K562 (cell line): ENCODE data around the gene TMEM245. TPM values are rescaled to one million over a fixed set of nuclear protein-coding genes. Genes with fewer than 3 reads are reported as not detected.

Experiments
- BDP1 ChIP-seq: IDR thresholded peaks from 3 replicates; pipeline ENCODE4 v1.6.1; 2011; ENCODE audit not compliant: insufficient read length, insufficient read depth
- CBX2 ChIP-seq: fragments of 200-600 bp; sonication (generic); IDR thresholded peaks from one replicate; pipeline ENCODE4 v1.6.1; 2012; ENCODE audit warnings: mild to moderate bottlenecking, low read length, inconsistent platforms; ENCODE audit not compliant: insufficient read depth, poor library complexity, severe bottlenecking
- CHD2 ChIP-seq: IDR thresholded peaks from 2 replicates; pipeline ENCODE4 v1.6.1; 2011; ENCODE audit warnings: low read depth, low read length
- EGR1 ChIP-seq: fragments of 450-650 bp; conservative IDR thresholded peaks from 2 replicates; pipeline ENCODE4 v1.6.1; 2017; ENCODE audit warnings: mild to moderate bottlenecking
- FOXJ2 ChIP-seq: fragments of 200-800 bp; sonication (Bioruptor generic); IDR thresholded peaks from 2 replicates; pipeline ENCODE4 v1.6.1; 2016; ENCODE audit warnings: missing genetic modification characterization, missing compliant biosample characterization
- HMGXB4 ChIP-seq: sonication (generic); formaldehyde crosslinking; IDR thresholded peaks from 2 replicates; pipeline ENCODE4 v1.8.1; 2023; ENCODE audit warnings: mild to moderate bottlenecking, missing genetic modification reagents
- KAT7 ChIP-seq: sonication (generic); formaldehyde crosslinking; IDR thresholded peaks from 2 replicates; pipeline ENCODE4 v1.8.0; 2022; ENCODE audit warnings: missing genetic modification reagents, mild to moderate bottlenecking, borderline replicate concordance
- KDM5B ChIP-seq: fragments of 200-600 bp; sonication (generic); IDR thresholded peaks from 2 replicates; pipeline ENCODE4 v1.6.1; 2012; ENCODE audit warnings: low read depth, mild to moderate bottlenecking, moderate library complexity, low read length, control low read depth, inconsistent platforms; ENCODE audit not compliant: insufficient replicate concordance
- NCOA1 ChIP-seq: fragments of 450-650 bp; IDR thresholded peaks from 2 replicates; pipeline ENCODE4 v1.6.1; 2016; ENCODE audit warnings: low read depth
- SIX5 ChIP-seq, 2 experiments: IDR thresholded peaks; 2 replicates each; pipeline ENCODE4 v1.6.1; 2011; ENCODE audit warnings: low read length in 2 of 2, borderline replicate concordance in 1 of 2, low read depth in 1 of 2, mild to moderate bottlenecking in 1 of 2, moderate library complexity in 1 of 2; ENCODE audit not compliant: insufficient read depth in 1 of 2
- ZNF512 ChIP-seq: IDR thresholded peaks from 2 replicates; pipeline ENCODE4 v1.6.1; 2016; ENCODE audit warnings: missing genetic modification characterization, missing compliant biosample characterization
- polyA plus RNA-seq, 8 experiments: library from polyadenylated mRNA; depleted of rRNA in 4 of 8; stranded (reverse) in 5 of 8; unstranded in 3 of 8; fragments of >200 nt; fragmentation: Nextera tagmentation in 2 of 8; fragmentation: Illumina TruSeq in 1 of 8; extraction: Ambion mirVana in 2 of 8; extraction: Trizol in 1 of 8; gene quantifications; 2 replicates each; pipeline versions ENCODE4 v1.2.1 to v1.2.3, GENCODE V29; 2011 to 2014; ENCODE audit warnings: inconsistent platforms in 1 of 8, missing spikeins in 1 of 8
- total RNA-seq, 7 experiments: library from RNA; depleted of rRNA in 6 of 7; stranded (reverse); fragments of >200 nt in 6 of 7; fragmentation: Illumina TruSeq in 2 of 7; extraction: Trizol in 2 of 7; gene quantifications; 2 replicates each; pipeline versions ENCODE4 v1.2.1 to v1.2.3, GENCODE V29; 2011 to 2021; ENCODE audit warnings: low replicate concordance in 1 of 7
- TF ChIP-seq, protein P1 (sequence below): fragments of 450-650 bp; IDR thresholded peaks from 2 replicates; pipeline ENCODE4 v1.6.1; 2017; ENCODE audit warnings: antibody characterized with exemption, mild to moderate bottlenecking
- TF ChIP-seq, protein P2 (sequence below), 3 experiments: fragments of 200-800 bp in 1 of 3; fragments of 250-450 bp in 1 of 3; fragments of 450-650 bp in 1 of 3; sonication (Bioruptor Pico) in 1 of 3; sonication (Bioruptor generic) in 1 of 3; formaldehyde crosslinking in 1 of 3; IDR thresholded peaks; 2 replicates each; pipeline versions ENCODE4 v1.6.1 to v1.8.0; 2016 to 2022; ENCODE audit warnings: mild to moderate bottlenecking in 2 of 3, missing genetic modification characterization in 2 of 3, missing compliant biosample characterization in 1 of 3, moderate library complexity in 1 of 3

The TMEM245 gene
- total and polyA plus RNA-seq, 9 of the 15 experiments (the other 6 are each of a cell fraction or from before 2014, with no cell fraction given), result 8.5 to 43.2 (median 24.3) TPM

- TF ChIP-seq, protein P1, sequence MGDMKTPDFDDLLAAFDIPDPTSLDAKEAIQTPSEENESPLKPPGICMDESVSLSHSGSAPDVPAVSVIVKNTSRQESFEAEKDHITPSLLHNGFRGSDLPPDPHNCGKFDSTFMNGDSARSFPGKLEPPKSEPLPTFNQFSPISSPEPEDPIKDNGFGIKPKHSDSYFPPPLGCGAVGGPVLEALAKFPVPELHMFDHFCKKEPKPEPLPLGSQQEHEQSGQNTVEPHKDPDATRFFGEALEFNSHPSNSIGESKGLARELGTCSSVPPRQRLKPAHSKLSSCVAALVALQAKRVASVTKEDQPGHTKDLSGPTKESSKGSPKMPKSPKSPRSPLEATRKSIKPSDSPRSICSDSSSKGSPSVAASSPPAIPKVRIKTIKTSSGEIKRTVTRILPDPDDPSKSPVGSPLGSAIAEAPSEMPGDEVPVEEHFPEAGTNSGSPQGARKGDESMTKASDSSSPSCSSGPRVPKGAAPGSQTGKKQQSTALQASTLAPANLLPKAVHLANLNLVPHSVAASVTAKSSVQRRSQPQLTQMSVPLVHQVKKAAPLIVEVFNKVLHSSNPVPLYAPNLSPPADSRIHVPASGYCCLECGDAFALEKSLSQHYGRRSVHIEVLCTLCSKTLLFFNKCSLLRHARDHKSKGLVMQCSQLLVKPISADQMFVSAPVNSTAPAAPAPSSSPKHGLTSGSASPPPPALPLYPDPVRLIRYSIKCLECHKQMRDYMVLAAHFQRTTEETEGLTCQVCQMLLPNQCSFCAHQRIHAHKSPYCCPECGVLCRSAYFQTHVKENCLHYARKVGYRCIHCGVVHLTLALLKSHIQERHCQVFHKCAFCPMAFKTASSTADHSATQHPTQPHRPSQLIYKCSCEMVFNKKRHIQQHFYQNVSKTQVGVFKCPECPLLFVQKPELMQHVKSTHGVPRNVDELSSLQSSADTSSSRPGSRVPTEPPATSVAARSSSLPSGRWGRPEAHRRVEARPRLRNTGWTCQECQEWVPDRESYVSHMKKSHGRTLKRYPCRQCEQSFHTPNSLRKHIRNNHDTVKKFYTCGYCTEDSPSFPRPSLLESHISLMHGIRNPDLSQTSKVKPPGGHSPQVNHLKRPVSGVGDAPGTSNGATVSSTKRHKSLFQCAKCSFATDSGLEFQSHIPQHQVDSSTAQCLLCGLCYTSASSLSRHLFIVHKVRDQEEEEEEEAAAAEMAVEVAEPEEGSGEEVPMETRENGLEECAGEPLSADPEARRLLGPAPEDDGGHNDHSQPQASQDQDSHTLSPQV, result peak; percentile 66
- TF ChIP-seq BDP1 (no peak), CBX2 (no peak), CHD2 (no peak), KDM5B (peak; percentile 69), ZNF512 (tag) (no peak), HMGXB4 (CRISPR knock-in tag) (no peak), EGR1 (no peak), SIX5 (IDR thresholded peaks at IDR 0.05; ENCODE audit: borderline replicate concordance in 1 of 2, insufficient read depth in 1 of 2, low read depth in 1 of 2, low read length in 2 of 2) (peak; percentile 89 to 90), FOXJ2 (tag) (peak; percentile 65; the same call in 1 of the 2 replicates), KAT7 (CRISPR knock-in tag) (0 out of 2 replicates have a peak, but pooled peaks have one; percentile 79), NCOA1 (no peak)
- TF ChIP-seq, protein P2, sequence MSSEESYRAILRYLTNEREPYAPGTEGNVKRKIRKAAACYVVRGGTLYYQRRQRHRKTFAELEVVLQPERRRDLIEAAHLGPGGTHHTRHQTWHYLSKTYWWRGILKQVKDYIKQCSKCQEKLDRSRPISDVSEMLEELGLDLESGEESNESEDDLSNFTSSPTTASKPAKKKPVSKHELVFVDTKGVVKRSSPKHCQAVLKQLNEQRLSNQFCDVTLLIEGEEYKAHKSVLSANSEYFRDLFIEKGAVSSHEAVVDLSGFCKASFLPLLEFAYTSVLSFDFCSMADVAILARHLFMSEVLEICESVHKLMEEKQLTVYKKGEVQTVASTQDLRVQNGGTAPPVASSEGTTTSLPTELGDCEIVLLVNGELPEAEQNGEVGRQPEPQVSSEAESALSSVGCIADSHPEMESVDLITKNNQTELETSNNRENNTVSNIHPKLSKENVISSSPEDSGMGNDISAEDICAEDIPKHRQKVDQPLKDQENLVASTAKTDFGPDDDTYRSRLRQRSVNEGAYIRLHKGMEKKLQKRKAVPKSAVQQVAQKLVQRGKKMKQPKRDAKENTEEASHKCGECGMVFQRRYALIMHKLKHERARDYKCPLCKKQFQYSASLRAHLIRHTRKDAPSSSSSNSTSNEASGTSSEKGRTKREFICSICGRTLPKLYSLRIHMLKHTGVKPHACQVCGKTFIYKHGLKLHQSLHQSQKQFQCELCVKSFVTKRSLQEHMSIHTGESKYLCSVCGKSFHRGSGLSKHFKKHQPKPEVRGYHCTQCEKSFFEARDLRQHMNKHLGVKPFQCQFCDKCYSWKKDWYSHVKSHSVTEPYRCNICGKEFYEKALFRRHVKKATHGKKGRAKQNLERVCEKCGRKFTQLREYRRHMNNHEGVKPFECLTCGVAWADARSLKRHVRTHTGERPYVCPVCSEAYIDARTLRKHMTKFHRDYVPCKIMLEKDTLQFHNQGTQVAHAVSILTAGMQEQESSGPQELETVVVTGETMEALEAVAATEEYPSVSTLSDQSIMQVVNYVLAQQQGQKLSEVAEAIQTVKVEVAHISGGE (CRISPR knock-in tag; IDR thresholded peaks at IDR 0.05), result peak in 1 of 3 experiments; percentile 85; a peak in 2 of 6 replicates
Observed at GRCh38 chr9:109119439-109120203, at the start of gene TMEM245 (continued).
